Measurements from ENCODE around the gene CAP1.

CAP1 gene

DNA sequence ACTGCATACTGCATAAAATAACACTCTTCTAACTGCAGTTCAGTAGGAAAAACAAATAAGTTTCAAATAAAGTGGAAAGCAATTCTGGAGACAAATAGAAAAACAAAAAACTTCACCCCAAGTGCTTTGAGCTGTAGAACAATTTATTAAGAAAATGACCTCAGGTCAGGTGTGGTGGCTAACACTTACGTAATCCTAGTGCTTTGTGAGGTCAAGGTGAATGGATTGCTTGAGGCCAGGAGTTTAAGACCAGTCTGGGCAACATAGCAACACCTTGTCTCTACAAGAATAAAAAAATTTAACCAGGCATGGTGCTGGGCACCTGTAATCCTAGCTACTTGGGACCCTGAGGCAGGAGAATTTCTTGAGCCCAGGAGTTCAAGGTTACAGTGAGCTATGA is 61.5 kb downstream of the CAP1 start:
- no peak for DNase-seq

DNA sequence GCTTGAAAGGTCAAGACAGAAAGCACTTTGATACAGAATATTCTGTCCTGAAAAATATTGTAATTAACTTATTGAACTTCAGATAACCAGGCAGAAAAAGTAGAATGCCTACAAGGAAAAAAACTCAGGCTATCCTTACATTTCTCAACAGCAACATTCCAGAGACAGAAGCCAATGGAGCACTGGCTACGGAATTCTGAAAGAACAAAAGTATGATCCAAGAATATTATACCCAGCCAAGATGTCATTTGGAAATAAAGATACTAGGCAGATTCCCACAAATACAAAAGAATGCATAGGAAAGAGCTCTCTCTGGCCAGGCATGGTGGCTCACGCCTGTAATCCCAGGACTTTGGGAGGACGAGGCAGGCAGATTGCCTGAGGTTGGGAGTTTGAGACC is 62.4 kb downstream of the CAP1 start:
- DNase-seq: no peak

- DNase-seq: no peak
These were observed 64.5 kb downstream of the CAP1 start for GRCh38 chr1:40105028-40105427.

DNA sequence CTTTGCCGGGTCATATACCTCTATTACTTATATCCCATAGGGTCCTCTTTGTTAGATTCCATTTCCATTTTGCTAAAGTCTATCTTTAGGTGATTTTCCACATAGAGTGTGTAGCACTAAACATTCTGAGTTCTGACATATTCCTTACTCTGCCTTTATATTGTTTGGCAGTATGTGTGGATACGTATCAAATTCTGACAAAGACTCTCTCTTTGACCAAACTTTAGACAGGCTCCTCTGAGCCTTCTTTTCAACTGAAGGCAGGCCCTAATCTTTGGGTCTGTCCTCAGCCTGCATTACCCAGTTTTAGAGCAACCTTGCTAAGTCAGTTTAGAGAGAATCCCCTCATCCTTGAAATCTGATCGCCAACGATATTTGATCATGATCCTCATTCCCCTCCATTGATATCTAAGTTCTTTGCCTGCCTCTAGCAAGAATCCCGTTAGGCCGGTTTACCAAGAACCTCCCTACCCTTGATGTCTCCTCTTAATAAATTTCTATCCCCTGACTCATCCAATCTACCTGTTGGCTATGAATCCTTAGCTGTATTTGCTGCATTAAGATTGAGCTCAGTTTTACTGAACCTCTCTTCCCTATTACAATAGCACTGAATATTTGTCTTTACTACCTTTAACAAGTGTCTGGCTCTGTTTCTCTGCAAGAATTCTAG is 66.9 kb downstream of the CAP1 start:
- no peak for DNase-seq

GRCh38 chr1:40110389-40110788 is 69.9 kb downstream of the CAP1 start:
- no peak for DNase-seq

DNA sequence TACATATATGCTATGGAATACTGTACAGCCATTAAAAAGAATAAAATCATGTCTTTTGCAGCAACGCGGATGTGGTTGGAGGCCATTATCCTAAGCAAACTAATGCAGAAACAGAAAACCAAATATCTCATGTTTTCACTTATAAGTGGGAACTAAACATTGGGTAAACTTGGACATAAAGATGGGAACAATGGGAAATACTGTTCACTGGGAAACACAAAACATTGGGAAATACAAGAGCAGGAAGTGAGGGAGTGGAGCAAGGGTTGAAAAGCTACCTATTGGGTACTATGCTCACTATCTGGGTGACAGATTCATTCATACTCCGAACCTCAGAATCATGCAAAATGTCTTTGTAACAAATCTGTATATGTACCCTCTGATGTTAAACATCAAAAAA is 73.9 kb downstream of the CAP1 start:
- DNase-seq: no peak

DNA sequence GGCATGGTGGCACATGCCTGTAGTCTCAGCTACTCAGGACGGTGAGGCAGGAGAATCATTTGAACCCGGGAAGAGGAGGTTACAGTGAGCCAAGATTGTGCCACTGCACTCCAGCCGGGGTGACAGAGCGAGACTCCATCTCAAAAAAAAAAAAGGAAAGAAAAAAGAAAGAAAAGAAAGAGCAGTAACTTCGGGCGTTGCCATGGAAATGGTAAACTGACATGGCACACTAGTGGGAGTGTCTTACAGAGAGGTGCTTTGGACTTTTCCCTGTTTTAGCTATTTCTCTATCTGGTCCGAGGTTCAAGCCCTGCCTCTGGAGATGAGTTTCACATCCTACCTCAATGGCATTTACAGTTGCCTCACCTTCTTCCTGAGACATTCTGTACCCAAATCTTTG is 79.6 kb downstream of the CAP1 start:
- no peak for DNase-seq

All from stimulated activated CD4-positive, alpha-beta T cell treated with anti-CD3 and anti-CD28 coated beads, Interleukin-4, amount 100 ng/mL, for 1 hour (primary cell).